ENCODE measurements around the gene GTPBP1.

DNA sequence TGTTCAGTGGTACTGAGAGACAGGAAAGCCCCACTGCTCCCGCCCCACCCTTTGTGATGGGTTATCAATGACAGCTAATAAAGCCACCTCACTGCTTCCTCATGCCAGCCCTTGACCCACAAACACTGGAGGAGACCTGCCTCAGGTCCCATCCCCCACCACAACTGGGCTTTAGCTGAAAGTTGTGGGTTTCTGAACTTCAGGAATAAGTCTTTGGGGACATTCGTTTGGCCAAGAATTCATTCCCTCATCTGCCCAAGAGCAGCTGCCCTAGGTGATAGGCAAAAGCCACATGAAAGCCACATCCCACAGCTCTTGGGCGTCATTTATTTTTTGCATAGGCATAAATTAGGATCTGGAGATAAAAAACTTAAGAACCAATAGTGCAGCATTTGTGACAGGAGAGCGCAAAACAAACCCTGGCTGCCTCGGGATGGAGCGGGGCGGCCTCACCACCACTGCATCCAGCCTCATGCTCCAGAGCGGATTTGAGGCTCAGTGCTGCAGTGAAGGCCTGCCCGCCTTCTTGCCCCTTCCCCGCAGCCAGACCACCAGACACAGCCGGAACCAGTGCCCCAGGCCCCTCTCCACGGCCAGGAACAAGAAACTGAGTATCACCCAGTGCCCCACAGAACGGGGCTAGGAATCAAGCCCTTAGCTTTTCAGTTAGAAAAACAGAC lies 28.8 kb downstream of the GTPBP1 start:
- TF ChIP-seq SETDB1 (CRISPR knock-in tag; IDR thresholded peaks at IDR 0.05; ENCODE audit: borderline replicate concordance) (no peak), EZH2 (conservative IDR thresholded peaks at IDR 0.05; ENCODE audit: low read depth, low read length) (no peak), SNRNP70 (IDR thresholded peaks at IDR 0.05; ENCODE audit: low read depth, low read length) (no peak), ZNF282 (IDR thresholded peaks at IDR 0.05; ENCODE audit: partially characterized antibody) (no peak), MXI1 (IDR thresholded peaks at IDR 0.05; ENCODE audit: borderline replicate concordance, low read depth, low read length) (no peak), ZNF180 (CRISPR knock-in tag; IDR thresholded peaks at IDR 0.05; ENCODE audit: borderline replicate concordance, low read depth) (no peak), POLR2AphosphoS2 (IDR thresholded peaks at IDR 0.05; ENCODE audit: low read depth, low read length) (no peak), RBM39 (IDR thresholded peaks at IDR 0.05; ENCODE audit: low read depth, low read length, poor library complexity, severe bottlenecking) (no peak), SPEN (CRISPR knock-in tag; IDR thresholded peaks at IDR 0.05; ENCODE audit: low read depth) (no peak)
- TF ChIP-seq, protein P1, sequence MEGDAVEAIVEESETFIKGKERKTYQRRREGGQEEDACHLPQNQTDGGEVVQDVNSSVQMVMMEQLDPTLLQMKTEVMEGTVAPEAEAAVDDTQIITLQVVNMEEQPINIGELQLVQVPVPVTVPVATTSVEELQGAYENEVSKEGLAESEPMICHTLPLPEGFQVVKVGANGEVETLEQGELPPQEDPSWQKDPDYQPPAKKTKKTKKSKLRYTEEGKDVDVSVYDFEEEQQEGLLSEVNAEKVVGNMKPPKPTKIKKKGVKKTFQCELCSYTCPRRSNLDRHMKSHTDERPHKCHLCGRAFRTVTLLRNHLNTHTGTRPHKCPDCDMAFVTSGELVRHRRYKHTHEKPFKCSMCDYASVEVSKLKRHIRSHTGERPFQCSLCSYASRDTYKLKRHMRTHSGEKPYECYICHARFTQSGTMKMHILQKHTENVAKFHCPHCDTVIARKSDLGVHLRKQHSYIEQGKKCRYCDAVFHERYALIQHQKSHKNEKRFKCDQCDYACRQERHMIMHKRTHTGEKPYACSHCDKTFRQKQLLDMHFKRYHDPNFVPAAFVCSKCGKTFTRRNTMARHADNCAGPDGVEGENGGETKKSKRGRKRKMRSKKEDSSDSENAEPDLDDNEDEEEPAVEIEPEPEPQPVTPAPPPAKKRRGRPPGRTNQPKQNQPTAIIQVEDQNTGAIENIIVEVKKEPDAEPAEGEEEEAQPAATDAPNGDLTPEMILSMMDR (CRISPR knock-in tag; IDR thresholded peaks at IDR 0.05) = no peak
